ENCODE measurements around the gene MOB1A. TPM values are rescaled to one million over a fixed set of nuclear protein-coding genes. Genes with fewer than 3 reads are reported as not detected.

MOB1A gene
- total RNA-seq, 1 experiment from 2014 or later = 92.6 TPM

DNA sequence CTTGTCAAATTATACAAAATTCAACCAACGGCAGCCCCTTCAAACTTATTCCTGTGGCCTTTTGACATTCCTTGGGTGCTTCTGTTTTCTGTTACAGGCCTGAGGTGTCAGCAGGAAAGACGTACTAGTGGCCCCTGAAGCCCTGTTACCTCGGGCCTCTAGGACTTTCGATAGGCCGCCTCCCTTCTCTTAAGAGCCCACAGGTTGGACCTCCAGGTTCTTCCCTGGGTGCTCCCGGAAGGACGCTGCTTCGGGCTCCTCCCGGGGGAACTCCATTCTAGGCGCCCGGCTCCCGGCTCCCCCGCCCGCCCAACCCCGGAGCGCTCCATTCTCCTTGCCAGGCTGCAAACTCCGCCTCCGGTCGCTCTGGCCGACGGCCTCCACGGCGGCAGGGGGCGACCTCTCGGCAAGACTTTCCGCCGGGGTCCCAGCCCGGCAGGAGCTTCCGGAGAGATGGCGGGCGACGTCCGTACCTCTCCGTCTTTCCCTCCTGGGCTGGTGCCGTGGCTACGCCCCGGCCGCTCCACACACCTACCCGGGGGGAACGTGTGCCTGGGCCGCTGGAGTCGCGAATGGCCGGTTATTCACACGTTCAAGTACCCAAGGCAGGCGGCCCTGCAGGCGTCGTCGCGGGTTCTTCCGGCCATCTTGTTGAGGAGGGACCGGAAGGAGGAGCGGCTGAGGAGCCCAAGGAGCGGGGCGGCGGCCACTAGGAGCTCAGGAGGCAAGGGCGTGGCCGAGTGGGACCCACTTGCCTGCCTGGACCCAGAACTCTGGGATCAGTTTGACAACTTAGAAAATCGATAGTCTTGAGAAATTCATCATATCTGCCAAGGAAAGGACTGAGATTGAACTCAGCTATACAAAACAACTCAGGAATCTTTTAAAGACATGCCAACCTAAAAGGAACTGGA lies 58.5 kb downstream of the MOB1A start:
- Mint-ChIP-seq H3K4me3 (ENCODE audit: unreplicated experiment) (peak overlapping the region; percentile 82), H3K36me3 (ENCODE audit: insufficient read depth, unreplicated experiment) (no peaks in the 10 kb centered on the region), H3K4me1 (ENCODE audit: insufficient read depth, unreplicated experiment) (peaks cover 4% of the 10 kb centered on the region), H3K27ac (ENCODE audit: low read depth, unreplicated experiment) (peak overlapping the region; percentile 89), H3K9me3 (ENCODE audit: unreplicated experiment) (no peaks in the 10 kb centered on the region), H3K27me3 (ENCODE audit: insufficient read depth, unreplicated experiment) (no peaks in the 10 kb centered on the region)
- CTCF ChIA-PET = interaction anchor here (0.6 to 1.6 kb wide), 17 partner anchors 9 to 294 kb away, joined by 3 to 7 read pairs (median 4); partner anchors contain the start of gene STAMBP
- intact Hi-C loops (cut with micrococcal nuclease) = loop anchor here (2.0 kb wide), 1 partner anchor 79 kb away; the partner anchor contains the start of gene MTHFD2
- POLR2A ChIA-PET = interaction anchor here (0.6 to 2.8 kb wide), 17 partner anchors 9 to 383 kb away, joined by 3 to 12 read pairs (median 3); partner anchors contain the start of genes BOLA3, STAMBP and TPRKB
- DNase-seq (ENCODE audit: unreplicated experiment) = peak; percentile 71
- peak; percentile 39 for TF ChIP-seq CTCF (IDR thresholded peaks at IDR 0.05; ENCODE audit: unreplicated experiment)
- TSS peak; percentile 76 for BruUV-seq (replicated peaks)

- no peaks in the 10 kb centered on the region for H3K36me3 Mint-ChIP-seq (ENCODE audit: insufficient read depth, unreplicated experiment)
- peak overlapping the region; percentile 89 for H3K27ac Mint-ChIP-seq (ENCODE audit: low read depth, unreplicated experiment)
- peak; percentile 13 for DNase-seq (ENCODE audit: unreplicated experiment)
- BruUV-seq (replicated peaks) = no TSS peak
- H3K4me3 Mint-ChIP-seq (ENCODE audit: unreplicated experiment) = peak overlapping the region; percentile 82
- no peak for TF ChIP-seq CTCF (IDR thresholded peaks at IDR 0.05; ENCODE audit: unreplicated experiment)
- no peaks in the 10 kb centered on the region for H3K27me3 Mint-ChIP-seq (ENCODE audit: insufficient read depth, unreplicated experiment)
- intact Hi-C loops (cut with micrococcal nuclease) = no loop called here
- H3K9me3 Mint-ChIP-seq (ENCODE audit: unreplicated experiment) = no peaks in the 10 kb centered on the region
- ChIA-PET POLR2A (interaction anchor here (1.1 to 2.8 kb wide), 2 partner anchors 8 to 32 kb away, joined by 3 to 12 read pairs; no protein-coding TSS in a partner anchor), CTCF (interaction anchor here (1.2 to 1.6 kb wide), 2 partner anchors 32 to 291 kb away, joined by 3 to 6 read pairs; partner anchors contain the start of gene STAMBP)
- H3K4me1 Mint-ChIP-seq (ENCODE audit: insufficient read depth, unreplicated experiment) = peaks cover 4% of the 10 kb centered on the region
Measured at GRCh38 chr2:74119339-74119738, 59.3 kb downstream of the MOB1A start.

DNA sequence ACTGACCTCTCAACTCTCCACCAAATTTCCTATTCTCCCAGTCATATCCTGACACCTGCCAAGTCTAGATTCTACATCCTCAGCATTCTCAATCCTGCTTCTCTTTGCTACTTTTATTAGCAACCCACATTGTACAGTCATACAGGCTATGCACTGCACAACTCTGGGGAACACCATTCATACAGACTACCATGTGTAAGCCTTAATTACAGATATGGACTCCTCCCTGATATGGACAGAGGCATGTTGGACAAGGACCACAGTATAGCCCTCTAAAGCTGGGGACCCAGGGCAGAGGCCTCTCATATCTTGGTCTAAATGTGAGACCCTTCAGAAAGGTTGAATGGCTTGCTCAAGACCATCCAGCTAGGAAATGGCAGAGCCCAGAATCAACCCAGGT lies 67.3 kb downstream of the MOB1A start:
- no peaks in the 10 kb centered on the region for H3K4me1 Mint-ChIP-seq (ENCODE audit: insufficient read depth, unreplicated experiment)
- intact Hi-C loops (cut with micrococcal nuclease) = no loop called here
- no peak for TF ChIP-seq CTCF (IDR thresholded peaks at IDR 0.05; ENCODE audit: unreplicated experiment)
- H3K9me3 Mint-ChIP-seq (ENCODE audit: unreplicated experiment) = no peaks in the 10 kb centered on the region
- ChIA-PET CTCF (interaction anchor here (1.5 kb wide), 1 partner anchor 9 kb away, joined by 5 read pairs; no protein-coding TSS in a partner anchor), POLR2A (interaction anchor here (0.6 to 2.9 kb wide), 2 partner anchors 9 to 16 kb away, joined by 3 to 12 read pairs; no protein-coding TSS in a partner anchor)
- no peaks in the 10 kb centered on the region for H3K27me3 Mint-ChIP-seq (ENCODE audit: insufficient read depth, unreplicated experiment)
- H3K4me3 Mint-ChIP-seq (ENCODE audit: unreplicated experiment) = no peak overlapping the region
- no peak overlapping the region for H3K27ac Mint-ChIP-seq (ENCODE audit: low read depth, unreplicated experiment)
- BruUV-seq (replicated peaks) = no TSS peak
- H3K36me3 Mint-ChIP-seq (ENCODE audit: insufficient read depth, unreplicated experiment) = peaks cover 6% of the 10 kb centered on the region
- DNase-seq (ENCODE audit: unreplicated experiment) = no peak

DNA sequence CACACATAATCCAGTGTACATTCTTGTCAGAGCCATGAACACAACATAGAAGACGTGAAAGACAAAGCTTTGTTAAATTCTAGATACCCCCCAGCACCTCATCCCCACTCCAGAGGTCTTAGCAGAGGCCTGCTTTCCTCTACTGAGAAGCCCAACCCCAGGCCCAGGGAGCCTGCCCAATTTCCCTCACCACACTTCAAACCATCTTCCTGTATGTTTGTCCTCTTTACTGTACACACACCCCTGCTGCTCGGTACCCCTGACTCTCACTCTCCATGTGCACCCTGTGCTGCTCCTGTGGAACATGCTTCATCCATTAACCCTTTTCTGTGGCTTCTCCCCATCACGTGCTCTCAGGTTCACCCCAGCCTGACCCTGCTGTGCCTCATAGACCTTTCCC lies 68.1 kb downstream of the MOB1A start:
- Mint-ChIP-seq H3K36me3 (ENCODE audit: insufficient read depth, unreplicated experiment) (peaks cover 9% of the 10 kb centered on the region), H3K4me3 (ENCODE audit: unreplicated experiment) (no peak overlapping the region), H3K27me3 (ENCODE audit: insufficient read depth, unreplicated experiment) (no peaks in the 10 kb centered on the region), H3K27ac (ENCODE audit: low read depth, unreplicated experiment) (no peak overlapping the region), H3K9me3 (ENCODE audit: unreplicated experiment) (no peaks in the 10 kb centered on the region), H3K4me1 (ENCODE audit: insufficient read depth, unreplicated experiment) (no peaks in the 10 kb centered on the region)
- ChIA-PET POLR2A (interaction anchor here (2.9 kb wide), 1 partner anchor 10 kb away, joined by 12 read pairs; no protein-coding TSS in a partner anchor), CTCF (interaction anchor here (0.6 to 1.5 kb wide), 2 partner anchors 10 to 56 kb away, joined by 4 to 5 read pairs; no protein-coding TSS in a partner anchor)
- no peak for TF ChIP-seq CTCF (IDR thresholded peaks at IDR 0.05; ENCODE audit: unreplicated experiment)
- intact Hi-C loops (cut with micrococcal nuclease) = no loop called here
- DNase-seq (ENCODE audit: unreplicated experiment) = no peak
- BruUV-seq (replicated peaks) = no TSS peak
